Hematopoietic multipotent progenitor cell (in vitro differentiated cells): ENCODE measurements around the gene FOXO3B. TPM values are rescaled to one million over a fixed set of nuclear protein-coding genes. Genes with fewer than 3 reads are reported as not detected.
"Not testable (repeated sequence)": the region's sequence is repeated elsewhere in the genome, so short reads cannot be mapped to it uniquely, and the experiment has no call there.

Source experiments
- DNase-seq, 3 donors: peaks; one replicate each; pipeline ENCODE4 v3.0.0-alpha.2; 2011 to 2015; ENCODE audit warnings: low read depth in 2 of 3, low spot score in 2 of 3
- small RNA-seq: library from RNA; depleted of rRNA; stranded (forward); fragments of <200 nt; gene quantifications from one replicate; pipeline ENCODE3, GENCODE V24; 2012
- total RNA-seq: library from RNA; depleted of rRNA; stranded (reverse); fragments of >200 nt; gene quantifications from one replicate; pipeline ENCODE4 v1.2.3, GENCODE V29; 2012

FOXO3B gene
- total RNA-seq, 1 donor = 15.9 TPM

DNA sequence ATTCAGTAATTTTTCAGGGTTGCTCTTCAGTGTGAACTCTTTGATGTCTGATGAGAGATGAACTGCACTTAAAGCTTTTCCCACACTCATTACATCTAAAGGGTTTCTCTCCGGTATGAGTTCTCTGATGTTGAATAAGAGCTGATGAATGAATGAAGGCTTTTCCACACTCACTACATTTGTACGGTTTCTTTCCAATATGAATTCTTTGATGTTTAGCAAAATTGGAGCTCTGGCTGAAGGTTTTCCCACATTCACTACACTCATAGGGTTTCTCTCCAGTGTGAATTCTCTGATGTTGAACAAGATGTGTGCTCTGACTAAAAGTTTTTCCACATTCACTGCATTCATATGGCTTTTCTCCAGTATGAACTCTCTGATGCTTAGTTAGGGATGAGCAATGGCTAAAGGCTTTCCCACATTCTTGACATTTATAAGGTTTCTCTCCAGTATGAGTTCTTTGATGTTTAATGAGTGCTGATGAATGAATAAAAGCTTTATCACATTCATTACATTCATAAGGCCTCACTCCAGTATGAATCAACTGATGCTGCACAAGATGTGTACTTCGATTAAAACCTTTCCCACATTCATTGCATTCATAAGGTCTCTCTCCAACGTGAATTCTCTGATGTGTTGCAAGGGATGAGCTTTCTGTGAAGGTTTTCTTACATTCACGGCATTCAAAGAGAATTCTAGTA lies 20.0 kb downstream of the FOXO3B start:
- not testable (repeated sequence) for DNase-seq

DNA sequence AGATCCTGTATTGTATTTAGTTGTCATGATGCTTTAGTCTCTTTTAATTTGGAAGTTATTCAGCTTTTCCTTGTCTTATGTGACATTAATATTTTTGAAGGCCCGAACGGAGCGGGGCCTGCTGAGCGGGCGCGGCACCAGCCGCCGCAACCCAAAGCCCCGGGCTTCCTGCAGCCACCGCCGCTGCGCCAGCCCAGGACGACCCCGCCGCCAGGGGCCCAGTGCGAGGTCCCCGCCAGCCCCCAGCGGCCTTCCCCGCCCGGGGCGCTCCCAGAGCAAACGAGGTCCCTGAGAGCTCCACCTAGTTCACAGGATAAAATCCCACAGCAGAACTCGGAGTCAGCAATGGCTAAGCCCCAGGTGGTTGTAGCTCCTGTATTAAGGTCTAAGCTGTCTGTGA lies 32.0 kb downstream of the FOXO3B start:
- not testable (repeated sequence) for DNase-seq

DNA sequence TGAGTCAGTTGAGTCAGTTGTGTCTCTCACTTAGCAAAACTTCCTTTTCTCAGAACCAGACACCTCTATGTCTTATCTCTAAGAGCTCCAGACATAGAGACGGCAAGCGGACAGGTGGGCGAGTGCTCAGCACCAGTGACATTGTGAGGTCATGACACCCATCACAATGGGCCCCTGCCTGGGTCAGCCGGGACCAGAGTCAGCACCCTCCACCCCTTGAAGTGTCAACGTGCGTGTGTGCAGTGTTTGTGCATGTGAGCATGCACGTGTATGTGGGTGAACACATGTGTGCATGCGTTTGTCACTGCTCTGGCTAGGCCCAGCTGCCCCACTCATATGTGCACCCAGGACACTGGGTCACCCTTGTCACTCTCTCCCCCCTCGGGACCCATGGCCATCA lies 37.8 kb downstream of the FOXO3B start, which contains the start of gene TBC1D28:
Gene TBC1D28, minus strand, starts transcription at position 101 of the 400 bp plus-strand sequence. CDS start 3,039 bp downstream, outside the sequence.
- not testable (repeated sequence) for DNase-seq

DNA sequence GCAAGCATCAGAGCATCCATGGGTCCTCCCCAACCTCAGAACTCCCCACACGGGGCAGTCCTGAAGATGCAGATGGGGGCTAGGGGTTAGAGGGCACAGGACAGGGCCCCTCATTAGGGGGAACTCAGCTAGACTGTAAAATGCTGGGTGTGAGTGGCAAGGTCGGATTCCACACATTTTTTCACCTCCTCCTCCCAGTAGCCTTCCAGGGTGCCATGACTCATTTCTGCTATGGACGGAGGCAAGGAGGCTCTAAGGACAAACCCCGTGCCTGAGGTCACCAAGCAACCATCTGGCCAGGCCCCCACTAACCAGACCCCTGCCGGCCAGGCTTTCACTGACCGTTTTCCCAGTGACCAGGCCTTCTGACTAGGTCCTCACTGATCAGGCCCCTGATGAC lies 39.0 kb downstream of the FOXO3B start:
- not testable (repeated sequence) for DNase-seq

DNA sequence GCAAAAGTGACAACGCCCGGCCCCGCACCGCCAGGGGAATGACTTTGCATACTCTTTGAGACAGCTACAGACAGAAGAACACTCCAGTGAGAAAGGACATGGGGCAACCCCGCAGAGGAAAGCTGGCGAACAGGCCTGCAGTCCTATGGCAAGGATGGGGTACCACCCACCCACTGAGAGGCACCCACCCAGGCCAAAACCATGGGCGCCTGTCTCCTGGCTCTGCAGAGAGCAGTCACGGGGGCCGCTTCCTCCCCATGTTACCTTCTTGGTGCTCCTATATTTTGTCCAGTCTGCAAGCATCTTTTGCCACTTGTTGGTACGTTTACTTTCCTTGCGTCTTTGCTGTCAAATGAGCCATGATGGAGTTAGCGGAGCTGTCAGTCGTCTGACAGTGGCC lies 43.8 kb downstream of the FOXO3B start:
- DNase-seq = peak in 1 of 3 donors; percentile 7

DNA sequence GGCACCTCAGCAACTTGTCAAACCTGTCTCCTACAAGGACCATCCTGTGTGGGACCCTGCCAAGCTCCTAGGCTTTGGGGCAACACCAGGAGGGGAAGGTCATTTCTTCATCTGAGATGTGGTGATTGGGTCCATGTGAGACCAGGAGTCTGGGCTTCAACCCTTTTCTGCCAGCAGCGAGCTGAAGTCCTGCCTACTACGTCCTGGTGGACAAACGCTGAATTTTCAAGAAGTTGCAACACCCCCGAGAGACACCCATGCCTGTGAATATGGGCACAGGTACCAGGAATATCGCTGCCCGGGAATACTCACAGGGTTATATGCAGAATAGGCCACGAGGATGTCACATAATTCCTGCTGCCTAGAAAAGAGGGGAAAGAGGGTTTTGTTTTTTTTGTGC lies 45.9 kb downstream of the FOXO3B start:
- peak in 1 of 3 donors; percentile 35 for DNase-seq

DNA sequence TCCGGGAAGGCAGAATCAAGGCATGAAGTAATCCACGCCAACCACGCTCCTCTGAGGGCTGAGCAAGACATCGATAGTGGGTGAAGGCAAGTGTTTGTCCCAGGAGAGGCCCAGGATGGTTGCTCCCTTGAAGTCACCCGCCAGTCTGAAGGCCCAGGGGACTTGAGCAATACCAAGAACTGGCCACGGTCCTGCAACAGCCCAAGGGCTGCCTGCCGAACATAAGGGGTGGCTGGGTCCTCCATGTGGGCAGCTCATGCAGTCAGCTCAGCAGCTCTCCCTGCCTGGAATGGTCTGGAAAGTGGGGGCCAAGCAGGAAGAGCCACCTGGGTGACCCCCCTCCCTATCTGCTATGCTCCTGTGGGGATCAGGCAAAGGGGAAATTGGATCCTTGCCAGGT lies 46.3 kb downstream of the FOXO3B start:
- not testable (repeated sequence) for DNase-seq

DNA sequence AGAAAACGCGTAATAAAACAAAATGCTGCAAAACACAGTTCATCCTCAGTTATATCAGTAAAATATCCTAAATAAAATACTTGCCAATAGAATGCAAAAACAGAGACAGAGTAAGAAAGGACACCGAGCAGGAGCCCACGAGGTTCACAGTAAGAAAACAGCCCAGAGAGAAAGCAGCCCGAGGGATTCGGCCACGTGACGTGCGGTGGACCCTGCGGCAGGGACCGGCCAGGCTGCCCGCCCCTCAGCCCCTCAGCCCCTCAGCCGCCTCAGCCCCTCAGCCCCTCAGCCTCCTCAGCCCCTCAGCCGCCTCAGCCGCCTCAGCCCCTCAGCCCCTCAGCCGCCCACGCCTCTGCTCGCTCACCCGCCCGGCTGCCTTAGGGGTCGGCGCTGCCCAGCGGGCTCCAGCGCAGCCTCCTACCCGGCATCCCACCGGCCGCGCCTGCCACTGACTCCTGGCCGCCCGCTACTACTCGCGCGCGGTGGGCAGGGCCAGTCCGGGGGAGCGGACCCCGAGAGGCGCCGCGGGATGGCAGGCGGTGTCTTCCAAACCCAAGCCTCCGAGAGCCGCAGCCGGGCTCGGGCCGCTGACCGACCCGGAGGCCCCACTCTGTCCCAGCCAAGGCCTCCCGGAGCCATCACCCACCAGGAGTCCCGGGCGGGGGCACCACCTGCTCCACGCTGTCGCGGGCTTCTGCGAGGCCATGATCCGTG lies 47.4 kb downstream of the FOXO3B start:
- not testable (repeated sequence) for DNase-seq

Small RNA genes within 50 kb of the gene (small RNA-seq; reads per million reads assigned to genes)
- gene AC026271.2 (not detected), gene AC026271.4 (not detected)

Other genes with a start within 250 kb of the FOXO3B start
- gene LGALS9C, start 205.5 kb downstream of the FOXO3B start, total RNA-seq = 0.27 TPM
- gene TBC1D28, start 37.9 kb downstream of the FOXO3B start, total RNA-seq = under 0.01 TPM
- under 0.01 TPM for gene FBXW10, start 61.7 kb upstream of the FOXO3B start, total RNA-seq
- gene TVP23B, start 98.9 kb upstream of the FOXO3B start, total RNA-seq = 12.7 TPM
- gene PRPSAP2, start 175.8 kb upstream of the FOXO3B start, total RNA-seq = 24.0 TPM